Neural progenitor cell (in vitro differentiated cells): ENCODE data around the gene CTRL. TPM values are rescaled to one million over a fixed set of nuclear protein-coding genes. Genes with fewer than 3 reads are reported as not detected.

Experiments
- DNase-seq: peaks from one replicate; pipeline ENCODE4 v3.0.0-alpha.2; 2016; ENCODE audit warnings: low spot score
- H2AFZ ChIP-seq: fragments of 200-600 bp; sonication (generic); replicated peaks from 2 replicates; pipeline ENCODE4 v1.6.1; 2016; ENCODE audit warnings: antibody characterized with exemption
- H3F3A ChIP-seq: fragments of 200-600 bp; sonication (generic); 2 replicates; pipeline ENCODE4 v1.6.1; 2016; ENCODE audit warnings: antibody characterized with exemption, low read depth
- H3K27ac ChIP-seq: fragments of 200-600 bp; sonication (generic); 2 replicates; pipeline ENCODE4 v1.5.1; 2016; ENCODE audit warnings: mild to moderate bottlenecking
- H3K27me3 ChIP-seq: fragments of 200-600 bp; sonication (generic); 2 replicates; pipeline ENCODE4 v1.6.1; 2016; ENCODE audit warnings: mild to moderate bottlenecking, moderate library complexity
- H3K36me3 ChIP-seq: fragments of 200-600 bp; sonication (generic); 2 replicates; pipeline ENCODE4 v1.5.1; 2016
- H3K4me1 ChIP-seq: fragments of 200-600 bp; sonication (generic); 2 replicates; pipeline ENCODE4 v1.6.1; 2016; ENCODE audit warnings: mixed run types
- H3K4me2 ChIP-seq: fragments of 200-600 bp; sonication (generic); 2 replicates; pipeline ENCODE4 v1.6.1; 2016
- H3K4me3 ChIP-seq: fragments of 200-600 bp; sonication (generic); 2 replicates; pipeline ENCODE4 v1.5.1; 2016
- H3K79me2 ChIP-seq: fragments of 200-600 bp; sonication (generic); 2 replicates; pipeline ENCODE4 v1.6.1; 2016; ENCODE audit warnings: low read depth
- H3K9ac ChIP-seq: fragments of 200-600 bp; sonication (generic); 2 replicates; pipeline ENCODE4 v1.6.1; 2016
- H3K9me3 ChIP-seq: fragments of 200-600 bp; sonication (generic); 2 replicates; pipeline ENCODE4 v1.5.1; 2016; ENCODE audit warnings: low read depth
- H4K20me1 ChIP-seq: fragments of 200-600 bp; sonication (generic); 2 replicates; pipeline ENCODE4 v1.6.1; 2016; ENCODE audit warnings: low read depth
- H3K27ac Mint-ChIP-seq: 3 replicates; pipeline ENCODE4 v1.8.0; 2021; ENCODE audit warnings: mixed read lengths
- H3K27me3 Mint-ChIP-seq: 2 replicates; pipeline ENCODE4 v1.8.0; 2022; ENCODE audit warnings: low read depth, mild to moderate bottlenecking, inconsistent platforms, moderate library complexity, mixed read lengths; ENCODE audit not compliant: insufficient read depth
- H3K36me3 Mint-ChIP-seq: 3 replicates; pipeline ENCODE4 v1.8.0; 2021; ENCODE audit warnings: mixed read lengths
- H3K4me1 Mint-ChIP-seq: 3 replicates; pipeline ENCODE4 v1.8.0; 2021; ENCODE audit warnings: mixed read lengths
- H3K4me3 Mint-ChIP-seq: 3 replicates; pipeline ENCODE4 v1.8.0; 2021; ENCODE audit warnings: mild to moderate bottlenecking, moderate library complexity, mixed read lengths
- H3K9me3 Mint-ChIP-seq: 3 replicates; pipeline ENCODE4 v1.8.0; 2020; ENCODE audit warnings: mixed read lengths
- CTCF ChIP-seq: fragments of 200-600 bp; sonication (generic); IDR thresholded peaks from 2 replicates; pipeline ENCODE4 v1.5.1; 2017; ENCODE audit warnings: antibody characterized with exemption, mild to moderate bottlenecking
- EZH2 ChIP-seq: fragments of 200-600 bp; sonication (generic); IDR thresholded peaks from 2 replicates; pipeline ENCODE4 v1.6.1; 2017; ENCODE audit warnings: antibody characterized with exemption, mild to moderate bottlenecking, moderate library complexity
- EZH2phosphoT487 ChIP-seq: fragments of 200-600 bp; sonication (generic); IDR thresholded peaks from 2 replicates; pipeline ENCODE4 v1.6.1; 2017; ENCODE audit warnings: antibody characterized with exemption
- total RNA-seq: library from RNA; depleted of rRNA; stranded (reverse); fragments of >200 nt; gene quantifications from 2 replicates; pipeline ENCODE4 v1.2.3, GENCODE V29; 2015; ENCODE audit warnings: low replicate concordance

CTRL gene
- total RNA-seq, 1 donor from 2014 or later: 0.45 TPM

GRCh38 chr16:67967958-67968399 lies 36.3 kb upstream of the CTRL start:
- H3K4me1 Mint-ChIP-seq: peaks cover 18% of the 10 kb centered on the region
- Histone ChIP-seq H3K4me2 (peak overlapping the region; percentile 86), H3F3A (peaks cover 24% of the 10 kb centered on the region), H3K4me3 (peak overlapping the region; percentile 55), H2AFZ (peak overlapping the region; percentile 67), H3K4me1 (peaks cover 14% of the 10 kb centered on the region), H3K36me3 (no peaks in the 10 kb centered on the region), H3K79me2 (no peaks in the 10 kb centered on the region), H3K27ac (no peak overlapping the region), H3K9ac (peak overlapping the region; percentile 16), H3K9me3 (no peaks in the 10 kb centered on the region), H3K27me3 (peaks cover 20% of the 10 kb centered on the region), H4K20me1 (peaks cover 5% of the 10 kb centered on the region)
- TF ChIP-seq EZH2 (no peak), CTCF (no peak), EZH2phosphoT487 (no peak)
- H3K36me3 Mint-ChIP-seq: no peaks in the 10 kb centered on the region
- no peak overlapping the region for H3K27ac Mint-ChIP-seq
- H3K4me3 Mint-ChIP-seq: peak overlapping the region; percentile 89
- H3K27me3 Mint-ChIP-seq: peaks cover 21% of the 10 kb centered on the region
- H3K9me3 Mint-ChIP-seq: no peaks in the 10 kb centered on the region
- DNase-seq: peak; percentile 65

GRCh38 chr16:67967183-67967957 lies 35.7 kb upstream of the CTRL start:
- peak overlapping the region; percentile 89 for H3K4me3 Mint-ChIP-seq
- H3K9ac ChIP-seq: peak overlapping the region; percentile 16
- DNase-seq: no peak
- H3F3A ChIP-seq: peaks cover 24% of the 10 kb centered on the region
- no peaks in the 10 kb centered on the region for H3K79me2 ChIP-seq
- peaks cover 18% of the 10 kb centered on the region for H3K4me1 Mint-ChIP-seq
- no peaks in the 10 kb centered on the region for H3K36me3 Mint-ChIP-seq
- TF ChIP-seq EZH2phosphoT487: no peak
- TF ChIP-seq CTCF: no peak
- TF ChIP-seq EZH2: no peak
- peaks cover 14% of the 10 kb centered on the region for H3K4me1 ChIP-seq
- H3K27ac ChIP-seq: no peak overlapping the region
- peak overlapping the region; percentile 86 for H3K4me2 ChIP-seq
- H4K20me1 ChIP-seq: peaks cover 5% of the 10 kb centered on the region
- H3K9me3 ChIP-seq: no peaks in the 10 kb centered on the region
- H3K9me3 Mint-ChIP-seq: no peaks in the 10 kb centered on the region
- H3K36me3 ChIP-seq: no peaks in the 10 kb centered on the region
- peak overlapping the region; percentile 67 for H2AFZ ChIP-seq
- H3K27me3 ChIP-seq: peaks cover 20% of the 10 kb centered on the region
- H3K4me3 ChIP-seq: peak overlapping the region; percentile 55
- no peak overlapping the region for H3K27ac Mint-ChIP-seq
- peaks cover 17% of the 10 kb centered on the region for H3K27me3 Mint-ChIP-seq

- Histone ChIP-seq H3K9me3 (no peaks in the 10 kb centered on the region), H3K4me1 (peaks cover 14% of the 10 kb centered on the region), H3K27ac (no peak overlapping the region), H3K4me2 (peak overlapping the region; percentile 86), H2AFZ (no peak overlapping the region), H3K27me3 (peaks cover 20% of the 10 kb centered on the region), H3K4me3 (no peak overlapping the region), H4K20me1 (peaks cover 5% of the 10 kb centered on the region), H3K36me3 (no peaks in the 10 kb centered on the region), H3K79me2 (no peaks in the 10 kb centered on the region), H3F3A (peaks cover 24% of the 10 kb centered on the region), H3K9ac (no peak overlapping the region)
- no peak overlapping the region for H3K27ac Mint-ChIP-seq
- peaks cover 18% of the 10 kb centered on the region for H3K4me1 Mint-ChIP-seq
- H3K36me3 Mint-ChIP-seq: no peaks in the 10 kb centered on the region
- TF ChIP-seq CTCF (no peak), EZH2phosphoT487 (no peak), EZH2 (no peak)
- DNase-seq: peak; percentile 31
- H3K27me3 Mint-ChIP-seq: peaks cover 17% of the 10 kb centered on the region
- H3K4me3 Mint-ChIP-seq: peak overlapping the region; percentile 89
- no peaks in the 10 kb centered on the region for H3K9me3 Mint-ChIP-seq
These were observed 35.0 kb upstream of the CTRL start for GRCh38 chr16:67966549-67967182.
